Activated naive CD8-positive, alpha-beta T cell treated with anti-CD3 and anti-CD28 coated beads, Interleukin-2, amount 10 ng/mL, durations not matched to agents 7 days and 5 days (primary cell): ENCODE results near the gene EMID1. TPM values are rescaled to one million over a fixed set of nuclear protein-coding genes. Genes with fewer than 3 reads are reported as not detected.

Experiments
- ATAC-seq: fragments of 150-1000 bp; cut with Tn5 transposase; one replicate; pipeline ENCODE4 v1.10.0; 2021; ENCODE audit warnings: low read depth, moderate library complexity
- POLR2A ChIA-PET: fragments of 350-600 bp; sonication (Branson Sonifier 250); formaldehyde crosslinking; loops from one replicate; lab custom pipeline; 2021; ENCODE audit warnings: antibody characterized with exemption; lab: Charles Lee
- DNase-seq: peaks from one replicate; pipeline ENCODE4 v3.0.0; 2021
- H3K27ac Mint-ChIP-seq: one replicate; pipeline ENCODE4 v1.8.0; 2022; ENCODE audit warnings: mild to moderate bottlenecking, mixed read lengths
- H3K27me3 Mint-ChIP-seq: one replicate; pipeline ENCODE4 v1.8.0; 2022; ENCODE audit warnings: mild to moderate bottlenecking, moderate library complexity, mixed read lengths
- H3K36me3 Mint-ChIP-seq: one replicate; pipeline ENCODE4 v1.8.0; 2021; ENCODE audit warnings: mild to moderate bottlenecking, mixed read lengths
- H3K4me1 Mint-ChIP-seq: one replicate; pipeline ENCODE4 v1.8.0; 2021; ENCODE audit warnings: mixed read lengths
- H3K4me3 Mint-ChIP-seq: one replicate; pipeline ENCODE4 v1.8.0; 2022; ENCODE audit warnings: mild to moderate bottlenecking, moderate library complexity, mixed read lengths
- H3K9me3 Mint-ChIP-seq: one replicate; pipeline ENCODE4 v1.8.0; 2021; ENCODE audit warnings: mixed read lengths
- total RNA-seq, 2 experiments: library from RNA; stranded (reverse); gene quantifications; one replicate each; pipeline ENCODE4 v1.2.3, GENCODE V29; 2021

Gene EMID1
- not detected for total RNA-seq

- DNase-seq (peak; percentile 55), ATAC-seq (no peak)
- no peaks in the 10 kb centered on the region for H3K36me3 Mint-ChIP-seq
- POLR2A ChIA-PET = no interaction called here
- H3K9me3 Mint-ChIP-seq = no peaks in the 10 kb centered on the region
- H3K4me1 Mint-ChIP-seq = peaks cover 23% of the 10 kb centered on the region
- no peak within 1 kb of the TSS for H3K27ac Mint-ChIP-seq
- peak within 1 kb of the TSS; percentile 46 for H3K4me3 Mint-ChIP-seq
- peaks cover 48% of the 10 kb centered on the region for H3K27me3 Mint-ChIP-seq
Measured at GRCh38 chr22:29205594-29206371, at the start of gene EMID1. TSS of gene EMID1 (plus strand) at chr22:29205896. CDS start at chr22:29206039, 143 bp downstream.

- H3K9me3 Mint-ChIP-seq = no peaks in the 10 kb centered on the region
- no peak overlapping the region for H3K27ac Mint-ChIP-seq
- no peaks in the 10 kb centered on the region for H3K36me3 Mint-ChIP-seq
- H3K4me1 Mint-ChIP-seq = peaks cover 11% of the 10 kb centered on the region
- DNase-seq = peak; percentile 16
- no peak overlapping the region for H3K4me3 Mint-ChIP-seq
- H3K27me3 Mint-ChIP-seq = peaks cover 53% of the 10 kb centered on the region
- ATAC-seq = no peak
- POLR2A ChIA-PET = no interaction called here
Measured at GRCh38 chr22:29155966-29156365, 49.7 kb upstream of the EMID1 start.

GRCh38 chr22:29156507-29156906 lies 49.2 kb upstream of the EMID1 start:
- Mint-ChIP-seq H3K27ac (no peak overlapping the region), H3K4me3 (no peak overlapping the region), H3K36me3 (no peaks in the 10 kb centered on the region), H3K9me3 (no peaks in the 10 kb centered on the region), H3K4me1 (peaks cover 11% of the 10 kb centered on the region), H3K27me3 (peaks cover 58% of the 10 kb centered on the region)
- DNase-seq = peak; percentile 20
- no peak for ATAC-seq
- POLR2A ChIA-PET = no interaction called here

GRCh38 chr22:29157759-29158535 lies 47.7 kb upstream of the EMID1 start:
- Mint-ChIP-seq H3K4me3 (no peak overlapping the region), H3K4me1 (peaks cover 10% of the 10 kb centered on the region), H3K36me3 (no peaks in the 10 kb centered on the region), H3K9me3 (no peaks in the 10 kb centered on the region), H3K27ac (no peak overlapping the region), H3K27me3 (peaks cover 60% of the 10 kb centered on the region)
- ATAC-seq (no peak), DNase-seq (no peak)
- POLR2A ChIA-PET = no interaction called here

- Mint-ChIP-seq H3K27ac (no peak overlapping the region), H3K4me3 (no peak overlapping the region), H3K27me3 (peaks cover 60% of the 10 kb centered on the region), H3K36me3 (no peaks in the 10 kb centered on the region), H3K4me1 (peaks cover 7% of the 10 kb centered on the region), H3K9me3 (no peaks in the 10 kb centered on the region)
- POLR2A ChIA-PET = no interaction called here
- ATAC-seq (no peak), DNase-seq (no peak)
Measured at GRCh38 chr22:29158546-29158945, 47.1 kb upstream of the EMID1 start.

GRCh38 chr22:29163808-29164207 lies 41.9 kb upstream of the EMID1 start:
- no peak overlapping the region for H3K27ac Mint-ChIP-seq
- POLR2A ChIA-PET = no interaction called here
- peaks cover 22% of the 10 kb centered on the region for H3K4me1 Mint-ChIP-seq
- no peak overlapping the region for H3K4me3 Mint-ChIP-seq
- no peaks in the 10 kb centered on the region for H3K9me3 Mint-ChIP-seq
- no peaks in the 10 kb centered on the region for H3K36me3 Mint-ChIP-seq
- ATAC-seq (no peak), DNase-seq (no peak)
- peaks cover 64% of the 10 kb centered on the region for H3K27me3 Mint-ChIP-seq

GRCh38 chr22:29165321-29166060 lies 40.2 kb upstream of the EMID1 start:
- no peak overlapping the region for H3K27ac Mint-ChIP-seq
- no peaks in the 10 kb centered on the region for H3K9me3 Mint-ChIP-seq
- H3K4me1 Mint-ChIP-seq = peaks cover 22% of the 10 kb centered on the region
- no peak for DNase-seq
- H3K36me3 Mint-ChIP-seq = no peaks in the 10 kb centered on the region
- no peak for ATAC-seq
- no peak overlapping the region for H3K4me3 Mint-ChIP-seq
- peaks cover 70% of the 10 kb centered on the region for H3K27me3 Mint-ChIP-seq
- POLR2A ChIA-PET = no interaction called here

GRCh38 chr22:29166180-29166579 lies 39.5 kb upstream of the EMID1 start:
- peak overlapping the region; percentile 38 for H3K27ac Mint-ChIP-seq
- ATAC-seq (no peak), DNase-seq (no peak)
- peaks cover 21% of the 10 kb centered on the region for H3K4me1 Mint-ChIP-seq
- peaks cover 66% of the 10 kb centered on the region for H3K27me3 Mint-ChIP-seq
- H3K9me3 Mint-ChIP-seq = no peaks in the 10 kb centered on the region
- no peaks in the 10 kb centered on the region for H3K36me3 Mint-ChIP-seq
- POLR2A ChIA-PET = no interaction called here
- peak overlapping the region; percentile 65 for H3K4me3 Mint-ChIP-seq

- Mint-ChIP-seq H3K4me3 (peak overlapping the region; percentile 70), H3K36me3 (no peaks in the 10 kb centered on the region), H3K9me3 (no peaks in the 10 kb centered on the region), H3K4me1 (peaks cover 21% of the 10 kb centered on the region), H3K27ac (peak overlapping the region; percentile 38), H3K27me3 (peaks cover 60% of the 10 kb centered on the region)
- POLR2A ChIA-PET = no interaction called here
- DNase-seq = peak; percentile 68
- ATAC-seq = peak; percentile 83
Measured at GRCh38 chr22:29167032-29167911, 38.4 kb upstream of the EMID1 start.

- DNase-seq = no peak
Measured at GRCh38 chr22:29171721-29172120, 34.0 kb upstream of the EMID1 start.

GRCh38 chr22:29172216-29172615 lies 33.5 kb upstream of the EMID1 start:
- Mint-ChIP-seq H3K27me3 (peaks cover 62% of the 10 kb centered on the region), H3K9me3 (peaks cover 16% of the 10 kb centered on the region), H3K4me1 (peaks cover 9% of the 10 kb centered on the region), H3K27ac (no peak overlapping the region), H3K36me3 (no peaks in the 10 kb centered on the region), H3K4me3 (no peak overlapping the region)
- POLR2A ChIA-PET = no interaction called here
- ATAC-seq (no peak), DNase-seq (no peak)

More at GRCh38 chr22:29171721-29172120, 34.0 kb upstream of the EMID1 start:
- Mint-ChIP-seq H3K4me3 (no peak overlapping the region), H3K9me3 (peaks cover 16% of the 10 kb centered on the region), H3K27me3 (peaks cover 61% of the 10 kb centered on the region), H3K36me3 (no peaks in the 10 kb centered on the region), H3K27ac (no peak overlapping the region), H3K4me1 (peaks cover 13% of the 10 kb centered on the region)
- POLR2A ChIA-PET = no interaction called here
- ATAC-seq = no peak

GRCh38 chr22:29175312-29175835 lies 30.3 kb upstream of the EMID1 start:
- H3K27ac Mint-ChIP-seq = no peak overlapping the region
- H3K27me3 Mint-ChIP-seq = peaks cover 55% of the 10 kb centered on the region
- POLR2A ChIA-PET = no interaction called here
- H3K4me3 Mint-ChIP-seq = no peak overlapping the region
- H3K36me3 Mint-ChIP-seq = no peaks in the 10 kb centered on the region
- no peaks in the 10 kb centered on the region for H3K4me1 Mint-ChIP-seq
- ATAC-seq = no peak
- peaks cover 16% of the 10 kb centered on the region for H3K9me3 Mint-ChIP-seq
- no peak for DNase-seq
